NCI-H1105 treated with DMSO at 0.1 percent for 48 hours (cell line): ENCODE results near the gene PRSS8.
"Not testable (repeated sequence)": the region's sequence is repeated elsewhere in the genome, so short reads cannot be mapped to it uniquely, and the experiment has no call there.

Experiments
- DNase-seq: peaks from one replicate; lab custom pipeline; 2025; lab: John Stamatoyannopoulos, UW

PRSS8 gene

GRCh38 chr16:31105677-31106213, 29.8 kb downstream of the PRSS8 start:
- DNase-seq, result no peak

GRCh38 chr16:31100876-31101641, 34.5 kb downstream of the PRSS8 start:
- DNase-seq, result not testable (repeated sequence)

GRCh38 chr16:31099860-31100638, 35.5 kb downstream of the PRSS8 start:
- DNase-seq, result no peak

GRCh38 chr16:31094424-31095120, 41.0 kb downstream of the PRSS8 start, which contains the start of gene VKORC1:
TSS of gene VKORC1 (minus strand) at chr16:31094797. CDS start at chr16:31094729, 68 bp downstream.
- DNase-seq, result peak; percentile 93

- DNase-seq, result peak; percentile 30
These were observed 41.5 kb downstream of the PRSS8 start for GRCh38 chr16:31094088-31094423.

GRCh38 chr16:31093132-31093703, 42.3 kb downstream of the PRSS8 start:
- DNase-seq, result peak; percentile 38

- no peak for DNase-seq
These were observed 43.2 kb downstream of the PRSS8 start for GRCh38 chr16:31092330-31092729.

GRCh38 chr16:31090540-31090939, 45.0 kb downstream of the PRSS8 start:
- DNase-seq, result no peak

GRCh38 chr16:31089199-31089598, 46.3 kb downstream of the PRSS8 start:
- no peak for DNase-seq

- DNase-seq, result no peak
These were observed 46.9 kb downstream of the PRSS8 start, which contains the start of gene PRSS53 for GRCh38 chr16:31088459-31089183. TSS of gene PRSS53 (minus strand) at chr16:31088943. CDS start at chr16:31088809, 134 bp downstream.

GRCh38 chr16:31087971-31088370, 47.6 kb downstream of the PRSS8 start:
- DNase-seq, result no peak

- no peak for DNase-seq
These were observed 48.0 kb downstream of the PRSS8 start for GRCh38 chr16:31087481-31087880.

- DNase-seq, result no peak
These were observed 49.0 kb downstream of the PRSS8 start for GRCh38 chr16:31086629-31086906.

GRCh38 chr16:31085873-31086628, 49.5 kb downstream of the PRSS8 start:
- no peak for DNase-seq

- DNase-seq, result no peak
These were observed 50.1 kb downstream of the PRSS8 start for GRCh38 chr16:31085411-31085810.

GRCh38 chr16:31084584-31085302, 50.8 kb downstream of the PRSS8 start:
- no peak for DNase-seq

GRCh38 chr16:31083981-31084380, 51.5 kb downstream of the PRSS8 start:
- no peak for DNase-seq

- no peak for DNase-seq
These were observed 52.0 kb downstream of the PRSS8 start for GRCh38 chr16:31083556-31083955.

- no peak for DNase-seq
These were observed 52.4 kb downstream of the PRSS8 start for GRCh38 chr16:31083081-31083480.
